HepG2 (cell line): Measurements from ENCODE around the gene LZTR1. TPM values are rescaled to one million over a fixed set of nuclear protein-coding genes. Genes with fewer than 3 reads are reported as not detected.
"Not testable (repeated sequence)": the region's sequence is repeated elsewhere in the genome, so short reads cannot be mapped to it uniquely, and the experiment has no call there.

ENCODE experiments used
- ATAC-seq: fragments of 200-7000 bp; cut with Tn5 transposase; 3 replicates; pipeline ENCODE4 v1.9.1; 2020; ENCODE audit warnings: mild to moderate bottlenecking, moderate library complexity
- BruUV-seq: library from RNA; stranded (reverse); fragments of 400-500 nt; replicated peaks from 2 replicates; lab custom pipeline; 2021; lab: Mats Ljungman, UMichigan
- CTCF ChIA-PET: fragments of 300-600 bp; formaldehyde crosslinking; extraction: SDS; loops from one replicate; lab custom pipeline; 2021; ENCODE audit warnings: low total read pairs, inconsistent platforms, low intra/inter-chr PET ratio; lab: Yijun Ruan, JAX
- POLR2A ChIA-PET: fragments of 350-600 bp; sonication (Branson Sonifier 250); formaldehyde crosslinking; loops from one replicate; lab custom pipeline; 2020; ENCODE audit warnings: antibody characterized with exemption, inconsistent platforms; lab: Yijun Ruan, JAX
- DNase-seq: peaks from one replicate; pipeline ENCODE4 v3.0.0-alpha.2; 2015; ENCODE audit warnings: low spot score
- FAIRE-seq: peaks from 3 replicates; lab custom pipeline; 2011; peaks lifted over from hg19 to GRCh38; lab: Jason Lieb, UNC
- H2AFZ ChIP-seq: one replicate; pipeline ENCODE4 v1.6.1; 2011; ENCODE audit warnings: low read length, inconsistent platforms
- H3K27ac ChIP-seq: fragments of 300-600 bp; 3 replicates; pipeline ENCODE4 v1.8.0; 2011; ENCODE audit warnings: mixed run types, mild to moderate bottlenecking, mixed read lengths, low read length, inconsistent platforms; ENCODE audit not compliant: insufficient read depth; ENCODE audit errors: extremely low read length
- H3K27me3 ChIP-seq, 2 experiments: fragments of 200-600 bp in 1 of 2; 2 replicates in 1 of 2; 3 replicates in 1 of 2; pipeline versions ENCODE4 v1.6.0 to v1.8.0; 2011; ENCODE audit warnings: low read length in 2 of 2, mild to moderate bottlenecking in 2 of 2, moderate library complexity in 2 of 2, inconsistent platforms in 1 of 2; ENCODE audit not compliant: insufficient read depth in 2 of 2, control insufficient read depth in 1 of 2
- H3K36me3 ChIP-seq, 2 experiments: fragments of 200-600 bp in 1 of 2; replicated peaks in 1 of 2; 2 replicates in 1 of 2; 3 replicates in 1 of 2; pipeline versions ENCODE4 v1.5.1 to v1.8.0; 2011; ENCODE audit warnings: low read length in 2 of 2, inconsistent platforms in 1 of 2; ENCODE audit not compliant: insufficient read depth in 2 of 2, control insufficient read depth in 1 of 2
- H3K4me1 ChIP-seq: 2 replicates; pipeline ENCODE4 v1.5.1; 2012; ENCODE audit warnings: low read length, inconsistent platforms; ENCODE audit not compliant: insufficient read depth
- H3K4me2 ChIP-seq: 2 replicates; pipeline ENCODE4 v1.6.0; 2011; ENCODE audit warnings: low read depth, low read length, inconsistent platforms
- H3K4me3 ChIP-seq, 3 experiments: fragments of 200-600 bp in 1 of 3; sonication (generic), shearing (Covaris generic) in 1 of 3; replicated peaks in 1 of 3; 2 replicates each; pipeline ENCODE4 v1.5.1; 2011 to 2016; ENCODE audit warnings: low read length in 3 of 3, inconsistent platforms in 2 of 3, low read depth in 2 of 3, mild to moderate bottlenecking in 2 of 3, control low read depth in 1 of 3, mixed read lengths in 1 of 3; ENCODE audit not compliant: insufficient read depth in 1 of 3
- H3K79me2 ChIP-seq: one replicate; pipeline ENCODE4 v1.6.1; 2011; ENCODE audit warnings: low read length, inconsistent platforms; ENCODE audit not compliant: insufficient read depth
- H3K9ac ChIP-seq: 2 replicates; pipeline ENCODE4 v1.6.0; 2011; ENCODE audit warnings: mild to moderate bottlenecking, low read depth, low read length, inconsistent platforms; ENCODE audit not compliant: insufficient read depth
- H3K9me3 ChIP-seq: 2 replicates; pipeline ENCODE4 v1.5.1; 2012; ENCODE audit warnings: mild to moderate bottlenecking, low read length
- H4K20me1 ChIP-seq: 2 replicates; pipeline ENCODE4 v1.6.0; 2011; ENCODE audit warnings: inconsistent platforms, mild to moderate bottlenecking, low read length, moderate library complexity; ENCODE audit not compliant: insufficient read depth
- ATF4 ChIP-seq, 2 experiments: fragments of 450-650 bp in 1 of 2; sonication (generic) in 1 of 2; formaldehyde crosslinking; IDR thresholded peaks; 2 replicates each; pipeline versions ENCODE4 v1.5.0 to v1.8.0; 2020 to 2022; ENCODE audit warnings: mild to moderate bottlenecking in 1 of 2, missing genetic modification reagents in 1 of 2
- GMEB1 ChIP-seq: sonication (generic); formaldehyde crosslinking; IDR thresholded peaks from 2 replicates; pipeline ENCODE4 v1.5.1; 2020; ENCODE audit warnings: missing genetic modification reagents, mild to moderate bottlenecking, borderline replicate concordance
- HMGA1 ChIP-seq: sonication (generic); formaldehyde crosslinking; conservative IDR thresholded peaks from 2 replicates; pipeline ENCODE4 v1.4.0; 2020; ENCODE audit warnings: missing genetic modification reagents
- HNRNPUL1 ChIP-seq: fragments of 200-400 bp; formaldehyde crosslinking; IDR thresholded peaks from 2 replicates; pipeline ENCODE4 v1.6.1; 2017; ENCODE audit warnings: low read depth, mild to moderate bottlenecking, low read length, moderate library complexity
- KDM5B ChIP-seq: sonication (generic); formaldehyde crosslinking; IDR thresholded peaks from 2 replicates; pipeline ENCODE4 v1.4.0; 2020; ENCODE audit warnings: missing genetic modification reagents, mild to moderate bottlenecking, borderline replicate concordance
- NFRKB ChIP-seq: fragments of 450-650 bp; IDR thresholded peaks from 2 replicates; pipeline ENCODE4 v1.6.1; 2017
- RBM39 ChIP-seq: fragments of 200-400 bp; formaldehyde crosslinking; IDR thresholded peaks from one replicate; pipeline ENCODE4 v1.6.1; 2018; ENCODE audit warnings: antibody characterized with exemption, mild to moderate bottlenecking, low read depth, low read length; ENCODE audit not compliant: poor library complexity, severe bottlenecking
- SAFB2 ChIP-seq: sonication (generic); formaldehyde crosslinking; IDR thresholded peaks from 2 replicates; pipeline ENCODE4 v1.5.1; 2020; ENCODE audit warnings: missing genetic modification reagents, low read depth, mild to moderate bottlenecking, borderline replicate concordance
- ZBTB7A ChIP-seq: sonication (generic); formaldehyde crosslinking; IDR thresholded peaks from 2 replicates; pipeline ENCODE4 v1.8.0; 2022; ENCODE audit warnings: mild to moderate bottlenecking, missing genetic modification reagents
- ZBTB7B ChIP-seq: sonication (generic); formaldehyde crosslinking; IDR thresholded peaks from 2 replicates; pipeline ENCODE4 v1.4.0; 2020; ENCODE audit warnings: missing genetic modification reagents
- ZC3H4 ChIP-seq: sonication (generic); formaldehyde crosslinking; IDR thresholded peaks from 2 replicates; pipeline ENCODE4 v1.4.0; 2020; ENCODE audit warnings: missing genetic modification reagents, borderline replicate concordance
- ZNF841 ChIP-seq: sonication (generic); formaldehyde crosslinking; IDR thresholded peaks from 2 replicates; pipeline ENCODE4 v1.8.1; 2023; ENCODE audit warnings: missing genetic modification reagents, borderline replicate concordance
- WGBS: methylation state at CpG from one replicate; pipeline ENCODE4 v1.1.6; 2017; ENCODE audit warnings: low lambda C conversion rate; 5-methylcytosine and 5-hydroxymethylcytosine counted together
- in situ Hi-C: cut with HindIII; loops from 2 replicates; pipeline ENCODE4 v1.10.0; 2017; ENCODE audit warnings: low pct_unique_long_range_greater_than_20kb; ENCODE audit not compliant: extremely low pct_ligation_motif_present
- intact Hi-C: fragments of 100-400 bp; cut with micrococcal nuclease; formaldehyde crosslinking; loops from one replicate; pipeline ENCODE4 v1.10.0; 2022; ENCODE audit not compliant: unreplicated experiment
- polyA plus RNA-seq, 8 experiments: library from polyadenylated mRNA; depleted of rRNA in 3 of 8; stranded (reverse) in 7 of 8; unstranded in 1 of 8; fragments of >200 nt; fragmentation: Illumina TruSeq in 4 of 8; extraction: Trizol in 4 of 8; gene quantifications; 2 replicates each; pipeline versions ENCODE4 v1.2.1 to v1.2.3, GENCODE V29; 2011 to 2016; ENCODE audit warnings: low read depth in 4 of 8, missing spikeins in 1 of 8, mixed read lengths in 1 of 8; ENCODE audit not compliant: insufficient read depth in 1 of 8
- total RNA-seq, 5 experiments: library from RNA; depleted of rRNA; stranded (reverse); fragments of >200 nt; fragmentation: Illumina TruSeq; extraction: Trizol; gene quantifications; 2 replicates each; pipeline ENCODE4 v1.2.3, GENCODE V29; 2016; ENCODE audit warnings: low read depth in 1 of 5

The LZTR1 gene
- total and polyA plus RNA-seq, 2 of the 13 experiments (the other 11 are each of a cell fraction or from before 2014, with no cell fraction given), result 21.8 to 22.4 TPM

GRCh38 chr22:20939457-20940185, 42.5 kb upstream of the LZTR1 start:
- H3K4me3 ChIP-seq, in situ Hi-C loops, DNase-seq, POLR2A ChIA-PET, H3K9me3 ChIP-seq, BruUV-seq, H3K27me3 ChIP-seq, intact Hi-C loops, H3K9ac ChIP-seq, FAIRE-seq, H3K27ac ChIP-seq, ATAC-seq, CTCF ChIA-PET, H3K4me2 ChIP-seq, H2AFZ ChIP-seq: not testable (repeated sequence)
- Histone ChIP-seq H3K4me1 (peaks cover 91% of the 10 kb centered on the region), H3K36me3 (peaks cover 17 to 67% of the 10 kb centered on the region in 2 experiments), H4K20me1 (peaks cover 95% of the 10 kb centered on the region), H3K79me2 (peaks cover 91% of the 10 kb centered on the region)
- 96% methylated on average over 12 of the region's 14 CpGs for WGBS

- no peak overlapping the region for H3K4me2 ChIP-seq
- ChIA-PET CTCF (no interaction called here), POLR2A (no interaction called here)
- FAIRE-seq, result no peak
- H3K36me3 ChIP-seq, result peaks cover 16 to 62% of the 10 kb centered on the region in 2 experiments
- H3K4me3 ChIP-seq, result no peak overlapping the region
- peaks cover 95% of the 10 kb centered on the region for H4K20me1 ChIP-seq
- ATAC-seq, result no peak
- H3K79me2 ChIP-seq, result peaks cover 91% of the 10 kb centered on the region
- in situ Hi-C loops (no loop called here), intact Hi-C loops (no loop called here)
- TF ChIP-seq ZBTB7B (CRISPR knock-in tag), result no peak
- no peak for TF ChIP-seq HMGA1 (CRISPR knock-in tag)
- TF ChIP-seq ZNF841 (CRISPR knock-in tag), result no peak
- no peak for TF ChIP-seq ZC3H4
- TF ChIP-seq RBM39, result no peak
- no peak for TF ChIP-seq NFRKB
- TF ChIP-seq KDM5B (CRISPR knock-in tag), result no peak
- TF ChIP-seq SAFB2 (CRISPR knock-in tag), result no peak
- TF ChIP-seq ATF4 (CRISPR knock-in tag; IDR thresholded peaks at IDR 0.05), result no peak
- no peak for TF ChIP-seq GMEB1 (CRISPR knock-in tag)
- TF ChIP-seq HNRNPUL1, result no peak
- TF ChIP-seq ZBTB7A (CRISPR knock-in tag), result no peak
- DNase-seq, result no peak
- 92% methylated on average over 3 of the region's 3 CpGs for WGBS
- H3K27me3 ChIP-seq, result no peaks in the 10 kb centered on the region
- no TSS peak for BruUV-seq
- H3K4me1 ChIP-seq, result peaks cover 91% of the 10 kb centered on the region
- no peak overlapping the region for H2AFZ ChIP-seq
- no peaks in the 10 kb centered on the region for H3K9me3 ChIP-seq
- no peak overlapping the region for H3K27ac ChIP-seq
- H3K9ac ChIP-seq, result no peak overlapping the region
These were observed 41.9 kb upstream of the LZTR1 start for GRCh38 chr22:20940186-20940651.
